MM.1S (cell line): ENCODE data around the gene ADAMTS2.

ENCODE experiments used
- CTCF ChIP-seq: fragments of 300-600 bp; sonication (generic); IDR thresholded peaks from 2 replicates; pipeline ENCODE4 v1.5.1; 2016; ENCODE audit warnings: antibody characterized with exemption, low read length, mixed read lengths
- EZH2 ChIP-seq: fragments of 300-600 bp; sonication (generic); optimal IDR thresholded peaks from 2 replicates; pipeline ENCODE3; 2017; ENCODE audit warnings: low read depth, mild to moderate bottlenecking, antibody characterized with exemption, low read length, mixed read lengths
- EZH2phosphoT487 ChIP-seq: fragments of 300-600 bp; sonication (generic); IDR thresholded peaks from 2 replicates; pipeline ENCODE4 v1.6.1; 2018; ENCODE audit warnings: antibody characterized with exemption, low read length

DNA sequence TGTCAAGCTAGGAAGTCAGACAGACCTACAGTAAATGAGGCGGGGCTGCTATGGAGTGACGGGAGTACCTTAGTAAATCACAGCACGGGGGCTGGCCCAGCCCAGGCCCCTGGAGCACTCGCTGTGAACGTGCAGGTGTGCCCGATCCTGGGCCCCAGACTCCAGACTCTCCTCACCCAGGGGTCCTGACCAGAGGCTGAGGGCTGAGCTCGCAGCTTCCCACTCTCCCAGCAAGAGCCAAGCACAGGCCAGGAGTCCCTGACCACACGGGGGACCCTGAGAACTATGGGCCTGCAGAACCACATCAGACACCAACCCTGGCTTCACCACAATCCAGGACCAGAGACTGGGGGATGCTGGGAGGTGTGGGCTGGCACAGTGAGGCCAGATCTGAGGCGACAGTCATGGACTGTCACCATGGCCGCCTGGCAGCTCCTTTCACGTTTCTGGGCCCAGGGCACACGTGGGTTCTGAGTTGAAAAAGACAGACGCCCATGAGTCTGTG lies 73.4 kb downstream of the ADAMTS2 start:
- no peak for TF ChIP-seq CTCF
- TF ChIP-seq EZH2, result no peak
- TF ChIP-seq EZH2phosphoT487, result no peak
